Measurements from ENCODE around the gene AP4M1.

DNA sequence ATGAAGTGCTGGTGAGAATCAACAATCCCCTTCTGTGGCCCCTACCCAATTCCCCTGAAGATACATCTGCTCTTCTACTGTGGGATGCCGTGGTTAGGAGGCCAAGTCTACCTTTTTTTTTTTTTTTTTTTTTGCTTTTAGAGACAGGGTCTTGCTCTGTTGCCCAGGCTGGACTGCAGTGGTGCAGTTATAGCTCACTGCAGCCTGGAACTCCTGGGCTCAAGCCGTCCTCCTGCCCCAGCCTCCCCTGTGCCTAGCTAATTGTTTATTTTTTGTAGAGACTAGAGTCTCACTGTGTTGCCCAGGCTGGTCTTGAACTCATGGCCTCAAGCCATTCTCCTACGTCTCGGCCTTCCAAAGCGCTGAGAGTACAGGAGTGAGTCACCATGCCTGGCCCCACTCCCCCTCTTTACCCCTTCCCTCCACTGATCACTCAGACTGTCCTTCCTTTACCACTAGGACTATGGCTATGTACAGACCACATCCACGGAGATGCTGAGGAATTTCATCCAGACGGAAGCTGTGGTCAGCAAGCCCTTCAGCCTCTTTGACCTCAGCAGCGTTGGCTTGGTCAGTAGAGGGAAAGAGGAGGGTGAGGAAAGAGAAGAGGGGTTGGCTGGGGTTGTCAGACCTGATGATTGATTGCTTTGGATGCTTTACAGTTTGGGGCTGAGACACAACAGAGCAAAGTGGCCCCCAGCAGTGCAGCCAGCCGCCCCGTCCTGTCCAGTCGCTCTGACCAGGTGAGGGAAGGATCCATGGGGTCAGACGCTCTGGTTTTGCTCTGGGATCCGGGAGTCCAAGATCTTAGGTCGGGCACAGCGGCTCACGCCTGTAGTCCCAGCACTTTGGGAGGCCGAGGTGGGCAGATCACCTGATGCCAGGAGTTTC is 1.8 kb downstream of the AP4M1 start:
- TF ChIP-seq RAD21 (conservative IDR thresholded peaks at IDR 0.05) (no peak), POLR2AphosphoS5 (IDR thresholded peaks at IDR 0.05) (no peak), EP300 (conservative IDR thresholded peaks at IDR 0.05; ENCODE audit: poor library complexity, severe bottlenecking) (no peak), SMC3 (conservative IDR thresholded peaks at IDR 0.05; ENCODE audit: poor library complexity) (no peak), MXI1 (conservative IDR thresholded peaks at IDR 0.05; ENCODE audit: poor library complexity, severe bottlenecking) (no peak), TAF1 (IDR thresholded peaks at IDR 0.05; ENCODE audit: low read depth) (no peak)
- TF ChIP-seq, protein P1, sequence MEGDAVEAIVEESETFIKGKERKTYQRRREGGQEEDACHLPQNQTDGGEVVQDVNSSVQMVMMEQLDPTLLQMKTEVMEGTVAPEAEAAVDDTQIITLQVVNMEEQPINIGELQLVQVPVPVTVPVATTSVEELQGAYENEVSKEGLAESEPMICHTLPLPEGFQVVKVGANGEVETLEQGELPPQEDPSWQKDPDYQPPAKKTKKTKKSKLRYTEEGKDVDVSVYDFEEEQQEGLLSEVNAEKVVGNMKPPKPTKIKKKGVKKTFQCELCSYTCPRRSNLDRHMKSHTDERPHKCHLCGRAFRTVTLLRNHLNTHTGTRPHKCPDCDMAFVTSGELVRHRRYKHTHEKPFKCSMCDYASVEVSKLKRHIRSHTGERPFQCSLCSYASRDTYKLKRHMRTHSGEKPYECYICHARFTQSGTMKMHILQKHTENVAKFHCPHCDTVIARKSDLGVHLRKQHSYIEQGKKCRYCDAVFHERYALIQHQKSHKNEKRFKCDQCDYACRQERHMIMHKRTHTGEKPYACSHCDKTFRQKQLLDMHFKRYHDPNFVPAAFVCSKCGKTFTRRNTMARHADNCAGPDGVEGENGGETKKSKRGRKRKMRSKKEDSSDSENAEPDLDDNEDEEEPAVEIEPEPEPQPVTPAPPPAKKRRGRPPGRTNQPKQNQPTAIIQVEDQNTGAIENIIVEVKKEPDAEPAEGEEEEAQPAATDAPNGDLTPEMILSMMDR (IDR thresholded peaks at IDR 0.05; ENCODE audit: poor library complexity, severe bottlenecking): no peak
